AG04449 (cell line): ENCODE results near the gene ETS1.

ENCODE experiments used
- CTCF ChIA-PET: fragments of 350-600 bp; formaldehyde crosslinking; extraction: SDS; loops from one replicate; lab custom pipeline; 2021; ENCODE audit warnings: antibody characterized with exemption; lab: Yijun Ruan, JAX
- POLR2A ChIA-PET: fragments of 400-600, 350-600 bp; formaldehyde crosslinking; extraction: SDS; loops from one replicate; lab custom pipeline; 2020; ENCODE audit warnings: antibody characterized with exemption, inconsistent platforms; lab: Yijun Ruan, JAX
- DNase-seq: peaks from one replicate; pipeline ENCODE4 v3.0.0-alpha.2; 2010; ENCODE audit warnings: low read depth, low spot score
- H3K4me3 ChIP-seq: 2 replicates; pipeline ENCODE4 v1.5.1; 2011; ENCODE audit warnings: low read depth, mild to moderate bottlenecking, control low read depth, low read length
- CTCF ChIP-seq: IDR thresholded peaks from one replicate; pipeline ENCODE4 v1.5.1; 2011; ENCODE audit warnings: mild to moderate bottlenecking, moderate library complexity, low read length, control low read depth, inconsistent platforms; ENCODE audit not compliant: insufficient read depth; ENCODE audit errors: missing control alignments

ETS1 gene

GRCh38 chr11:128620309-128621100 lies 33.1 kb upstream of the ETS1 start:
- DNase-seq: no peak
- TF ChIP-seq CTCF: no peak
- ChIA-PET CTCF (interaction anchor here (0.9 to 6.5 kb wide), 11 partner anchors 10 to 462 kb away, joined by 3 to 85 read pairs (median 8); no protein-coding TSS in a partner anchor), POLR2A (no interaction called here)
- H3K4me3 ChIP-seq: no peak overlapping the region

- no peak for TF ChIP-seq CTCF
- no peak overlapping the region for H3K4me3 ChIP-seq
- POLR2A ChIA-PET: interaction anchor here (0.5 kb wide), 1 partner anchor 449 kb away, joined by 3 read pairs; no protein-coding TSS in a partner anchor
- CTCF ChIA-PET: interaction anchor here (0.9 to 6.5 kb wide), 8 partner anchors 11 to 461 kb away, joined by 3 to 85 read pairs (median 6); no protein-coding TSS in a partner anchor
- no peak for DNase-seq
Measured at GRCh38 chr11:128619540-128620308, 32.4 kb upstream of the ETS1 start.

GRCh38 chr11:128619007-128619406 lies 31.6 kb upstream of the ETS1 start:
- CTCF ChIA-PET: interaction anchor here (1.0 to 6.5 kb wide), 4 partner anchors 11 to 461 kb away, joined by 3 to 85 read pairs (median 16); no protein-coding TSS in a partner anchor
- no peak for DNase-seq
- H3K4me3 ChIP-seq: no peak overlapping the region
- no peak for TF ChIP-seq CTCF
- POLR2A ChIA-PET: no interaction called here

GRCh38 chr11:128618603-128619002 lies 31.2 kb upstream of the ETS1 start:
- TF ChIP-seq CTCF: no peak
- no peak overlapping the region for H3K4me3 ChIP-seq
- ChIA-PET POLR2A (no interaction called here), CTCF (interaction anchor here (1.4 to 6.5 kb wide), 3 partner anchors 12 to 461 kb away, joined by 3 to 85 read pairs (median 29); no protein-coding TSS in a partner anchor)
- DNase-seq: no peak

- no peak for DNase-seq
- no peak for TF ChIP-seq CTCF
- CTCF ChIA-PET: interaction anchor here (0.8 to 1.2 kb wide), 2 partner anchors 12 to 444 kb away, joined by 3 read pairs; no protein-coding TSS in a partner anchor
- POLR2A ChIA-PET: no interaction called here
- no peak overlapping the region for H3K4me3 ChIP-seq
Measured at GRCh38 chr11:128616161-128616560, 28.8 kb upstream of the ETS1 start.
